Measurements from ENCODE around the gene WBP4.
"Not testable (repeated sequence)": the region's sequence is repeated elsewhere in the genome, so short reads cannot be mapped to it uniquely, and the experiment has no call there.

The WBP4 gene

GRCh38 chr13:41077475-41077874 is 16.2 kb downstream of the WBP4 start:
- DNase-seq (ENCODE audit: low read depth, low spot score) = no peak

GRCh38 chr13:41079725-41080124 is 18.4 kb downstream of the WBP4 start:
- DNase-seq (ENCODE audit: low read depth, low spot score) = no peak

- no peak for DNase-seq (ENCODE audit: low read depth, low spot score)
These were observed 24.8 kb downstream of the WBP4 start for GRCh38 chr13:41085961-41086585.

- DNase-seq (ENCODE audit: low read depth, low spot score) = not testable (repeated sequence)
These were observed 34.4 kb downstream of the WBP4 start for GRCh38 chr13:41095681-41096080.

- no peak for DNase-seq (ENCODE audit: low read depth, low spot score)
These were observed 37.5 kb downstream of the WBP4 start for GRCh38 chr13:41098761-41099160.

GRCh38 chr13:41099986-41100385 is 38.7 kb downstream of the WBP4 start:
- no peak for DNase-seq (ENCODE audit: low read depth, low spot score)

- no peak for DNase-seq (ENCODE audit: low read depth, low spot score)
These were observed 45.8 kb downstream of the WBP4 start for GRCh38 chr13:41107104-41107571.

- no peak for DNase-seq (ENCODE audit: low read depth, low spot score)
These were observed 46.3 kb downstream of the WBP4 start for GRCh38 chr13:41107584-41108014.

GRCh38 chr13:41111454-41111853 is 50.1 kb downstream of the WBP4 start:
- no peak for DNase-seq (ENCODE audit: low read depth, low spot score)

GRCh38 chr13:41117869-41118268 is 56.6 kb downstream of the WBP4 start:
- no peak for DNase-seq (ENCODE audit: low read depth, low spot score)

GRCh38 chr13:41122838-41123237 is 61.5 kb downstream of the WBP4 start:
- no peak for DNase-seq (ENCODE audit: low read depth, low spot score)

- DNase-seq (ENCODE audit: low read depth, low spot score) = no peak
These were observed 66.4 kb downstream of the WBP4 start for GRCh38 chr13:41127701-41128100.

- DNase-seq (ENCODE audit: low read depth, low spot score) = no peak
These were observed 69.0 kb downstream of the WBP4 start for GRCh38 chr13:41130356-41130755.

- not testable (repeated sequence) for DNase-seq (ENCODE audit: low read depth, low spot score)
These were observed 69.9 kb downstream of the WBP4 start for GRCh38 chr13:41131189-41131588.

GRCh38 chr13:41131660-41132511 is 70.6 kb downstream of the WBP4 start:
- not testable (repeated sequence) for DNase-seq (ENCODE audit: low read depth, low spot score)

GRCh38 chr13:41132512-41133152 is 71.3 kb downstream of the WBP4 start, which contains the start of gene KBTBD6:
KBTBD6 (minus strand) TSS chr13:41132802; CDS start chr13:41132511, 291 bp downstream.
- peak; percentile 91 for DNase-seq (ENCODE audit: low read depth, low spot score)

Data from activated CD4-positive, CD25-positive, alpha-beta regulatory T cell treated with anti-CD3 and anti-CD28 coated beads, Interleukin-2, amount 50 U/mL, for 16 hours (primary cell).